Nephron (organoid): ENCODE measurements around the gene EPB41L2.
A peak's percentile ranks its signal among the peaks of the same experiment; 100 is the strongest.

Experiments
- H3K27ac Mint-ChIP-seq, 3 experiments: 2 replicates each; pipeline ENCODE4 v1.8.0; 2020; ENCODE audit warnings: mixed read lengths in 3 of 3, mild to moderate bottlenecking in 2 of 3, moderate library complexity in 1 of 3
- H3K27me3 Mint-ChIP-seq: 2 replicates; pipeline ENCODE4 v1.8.0; 2021; ENCODE audit warnings: low read depth, mild to moderate bottlenecking, moderate library complexity, mixed read lengths
- H3K36me3 Mint-ChIP-seq: 2 replicates; pipeline ENCODE4 v1.8.0; 2020; ENCODE audit warnings: low read depth, mixed read lengths
- H3K4me1 Mint-ChIP-seq: 2 replicates; pipeline ENCODE4 v1.8.0; 2020; ENCODE audit warnings: mixed read lengths
- H3K4me3 Mint-ChIP-seq, 3 experiments: 2 replicates each; pipeline ENCODE4 v1.8.0; 2020; ENCODE audit warnings: mild to moderate bottlenecking in 3 of 3, mixed read lengths in 3 of 3, moderate library complexity in 2 of 3
- H3K9me3 Mint-ChIP-seq: 2 replicates; pipeline ENCODE4 v1.8.0; 2020; ENCODE audit warnings: mixed read lengths
- TF ChIP-seq, protein P1 (sequence below), 3 experiments: fragments of 200-600 bp; sonication (generic); IDR thresholded peaks; one replicate each; pipeline ENCODE4 v1.5.0; 2021; ENCODE audit warnings: antibody characterized with exemption in 3 of 3; ENCODE audit not compliant: unreplicated experiment in 3 of 3

Gene EPB41L2

DNA sequence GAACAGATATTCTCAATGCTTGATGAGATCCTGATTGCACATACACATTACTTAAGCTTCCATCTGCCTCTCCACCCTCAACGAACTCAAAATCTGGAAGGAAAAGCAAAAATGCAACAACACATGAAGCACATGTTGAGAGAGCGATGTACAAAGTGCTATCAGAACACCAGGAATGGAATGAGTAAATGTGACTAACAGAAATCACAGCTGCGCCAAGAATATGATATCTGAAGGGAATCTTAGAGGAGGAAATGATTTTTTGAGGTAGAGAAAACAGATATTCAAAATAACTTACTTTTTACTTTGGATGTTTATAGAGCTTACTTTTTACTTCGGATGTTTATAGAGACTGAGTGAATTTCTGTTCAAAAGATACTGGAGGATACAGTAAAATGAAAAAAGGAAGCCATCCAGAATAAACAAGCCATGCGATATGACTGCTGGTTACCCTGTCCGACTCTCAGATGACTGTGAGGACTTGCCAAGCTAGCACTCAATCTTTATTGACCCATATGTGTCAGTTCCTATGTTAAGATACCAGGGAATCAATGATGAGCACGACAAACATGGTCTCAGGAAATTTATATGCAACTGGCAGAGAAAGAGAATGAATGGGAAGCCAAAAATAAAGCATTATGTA is 133.9 kb downstream of the EPB41L2 start:
- Mint-ChIP-seq H3K9me3 (peaks cover 6% of the 10 kb centered on the region), H3K4me1 (peaks cover 19% of the 10 kb centered on the region), H3K36me3 (peaks cover 15% of the 10 kb centered on the region), H3K4me3 (no peak overlapping the region), H3K27ac (peak overlapping the region in 2 of 3 experiments; percentile 1 to 28), H3K27me3 (no peaks in the 10 kb centered on the region)
- TF ChIP-seq, protein P1, sequence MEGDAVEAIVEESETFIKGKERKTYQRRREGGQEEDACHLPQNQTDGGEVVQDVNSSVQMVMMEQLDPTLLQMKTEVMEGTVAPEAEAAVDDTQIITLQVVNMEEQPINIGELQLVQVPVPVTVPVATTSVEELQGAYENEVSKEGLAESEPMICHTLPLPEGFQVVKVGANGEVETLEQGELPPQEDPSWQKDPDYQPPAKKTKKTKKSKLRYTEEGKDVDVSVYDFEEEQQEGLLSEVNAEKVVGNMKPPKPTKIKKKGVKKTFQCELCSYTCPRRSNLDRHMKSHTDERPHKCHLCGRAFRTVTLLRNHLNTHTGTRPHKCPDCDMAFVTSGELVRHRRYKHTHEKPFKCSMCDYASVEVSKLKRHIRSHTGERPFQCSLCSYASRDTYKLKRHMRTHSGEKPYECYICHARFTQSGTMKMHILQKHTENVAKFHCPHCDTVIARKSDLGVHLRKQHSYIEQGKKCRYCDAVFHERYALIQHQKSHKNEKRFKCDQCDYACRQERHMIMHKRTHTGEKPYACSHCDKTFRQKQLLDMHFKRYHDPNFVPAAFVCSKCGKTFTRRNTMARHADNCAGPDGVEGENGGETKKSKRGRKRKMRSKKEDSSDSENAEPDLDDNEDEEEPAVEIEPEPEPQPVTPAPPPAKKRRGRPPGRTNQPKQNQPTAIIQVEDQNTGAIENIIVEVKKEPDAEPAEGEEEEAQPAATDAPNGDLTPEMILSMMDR (IDR thresholded peaks at IDR 0.05; ENCODE audit: unreplicated experiment in 3 of 3) = no peak

DNA sequence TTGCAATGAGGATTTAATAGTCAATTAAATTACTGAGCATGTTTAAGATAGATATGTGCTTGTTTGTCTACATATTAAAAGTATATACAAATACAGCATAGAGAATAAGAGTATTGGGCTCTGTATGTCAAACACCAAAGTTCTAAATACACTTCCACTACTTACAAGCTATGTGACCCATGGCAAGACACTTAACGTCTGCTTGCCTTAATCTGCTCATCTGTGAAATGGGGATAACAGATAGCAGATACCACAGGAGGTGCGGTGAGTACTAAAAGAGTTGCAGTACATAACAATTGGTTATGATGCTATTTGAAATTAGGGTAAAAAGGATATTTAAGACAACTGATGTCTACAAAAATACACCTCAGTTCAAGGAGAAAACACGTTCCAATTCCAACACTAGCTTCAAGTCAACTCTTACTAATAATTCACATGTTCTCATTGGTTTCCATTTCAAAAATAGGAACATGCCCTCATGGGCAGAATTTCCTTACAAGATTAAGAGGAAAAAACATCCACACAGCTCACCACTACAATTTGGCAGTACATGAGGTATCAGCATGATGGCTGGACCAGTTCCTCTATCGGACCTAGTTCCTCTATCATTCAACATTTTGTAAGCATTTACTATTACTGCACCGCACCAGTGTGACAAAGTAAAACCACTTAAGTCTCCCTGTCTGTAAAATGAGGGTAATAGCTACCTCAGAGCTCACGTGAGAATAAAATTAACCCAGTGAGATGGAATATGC is 134.7 kb downstream of the EPB41L2 start:
- TF ChIP-seq, protein P1 (IDR thresholded peaks at IDR 0.05; ENCODE audit: unreplicated experiment in 3 of 3) = no peak
- H3K27ac Mint-ChIP-seq = peak overlapping the region in 1 of 3 experiments; percentile 1
- peaks cover 6% of the 10 kb centered on the region for H3K9me3 Mint-ChIP-seq
- peaks cover 15% of the 10 kb centered on the region for H3K36me3 Mint-ChIP-seq
- no peaks in the 10 kb centered on the region for H3K27me3 Mint-ChIP-seq
- H3K4me1 Mint-ChIP-seq = peaks cover 13% of the 10 kb centered on the region
- no peak overlapping the region for H3K4me3 Mint-ChIP-seq

DNA sequence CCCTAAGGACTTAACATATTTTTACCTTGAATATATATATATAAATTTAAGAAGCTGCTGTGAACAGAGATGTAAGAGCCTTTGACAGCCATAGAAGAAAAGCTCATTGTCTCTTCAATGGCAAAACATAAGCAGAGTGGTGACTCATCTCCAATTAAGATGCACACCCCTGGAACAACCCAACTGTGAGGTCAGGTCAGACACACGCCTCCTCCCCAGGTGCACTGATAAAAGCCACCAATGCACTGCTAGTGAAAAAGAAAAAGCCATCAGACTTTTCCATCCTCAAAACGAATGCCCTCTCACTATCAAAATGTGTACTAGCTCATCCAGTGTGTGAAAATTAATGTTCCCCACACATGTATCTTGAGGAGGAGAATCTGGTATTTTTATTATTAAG is 135.7 kb downstream of the EPB41L2 start:
- peaks cover 12% of the 10 kb centered on the region for H3K36me3 Mint-ChIP-seq
- H3K27me3 Mint-ChIP-seq = no peaks in the 10 kb centered on the region
- peaks cover 2% of the 10 kb centered on the region for H3K9me3 Mint-ChIP-seq
- H3K4me3 Mint-ChIP-seq = no peak overlapping the region
- peaks cover 13% of the 10 kb centered on the region for H3K4me1 Mint-ChIP-seq
- TF ChIP-seq, protein P1 (IDR thresholded peaks at IDR 0.05; ENCODE audit: unreplicated experiment in 3 of 3) = no peak
- H3K27ac Mint-ChIP-seq = no peak overlapping the region

DNA sequence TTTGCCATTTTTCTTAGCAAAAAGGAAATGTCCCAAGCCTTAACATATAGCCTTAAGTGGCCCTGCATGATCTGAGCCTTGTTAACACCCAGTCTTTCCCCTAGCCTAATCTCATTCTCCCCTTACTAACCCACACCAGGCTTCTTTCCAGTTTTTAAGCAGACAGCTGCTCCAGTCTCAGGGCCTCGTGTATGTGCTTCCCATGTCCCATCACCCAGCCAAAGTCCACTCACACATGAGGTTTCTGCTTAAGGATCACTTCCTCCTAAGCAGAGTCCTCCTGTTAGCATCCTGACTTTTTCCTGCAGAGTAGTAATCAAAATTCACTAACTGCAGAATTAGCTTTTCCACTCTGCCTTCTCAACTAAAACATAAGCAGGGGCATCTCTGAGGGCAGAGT is 139.7 kb downstream of the EPB41L2 start:
- H3K9me3 Mint-ChIP-seq = no peaks in the 10 kb centered on the region

DNA sequence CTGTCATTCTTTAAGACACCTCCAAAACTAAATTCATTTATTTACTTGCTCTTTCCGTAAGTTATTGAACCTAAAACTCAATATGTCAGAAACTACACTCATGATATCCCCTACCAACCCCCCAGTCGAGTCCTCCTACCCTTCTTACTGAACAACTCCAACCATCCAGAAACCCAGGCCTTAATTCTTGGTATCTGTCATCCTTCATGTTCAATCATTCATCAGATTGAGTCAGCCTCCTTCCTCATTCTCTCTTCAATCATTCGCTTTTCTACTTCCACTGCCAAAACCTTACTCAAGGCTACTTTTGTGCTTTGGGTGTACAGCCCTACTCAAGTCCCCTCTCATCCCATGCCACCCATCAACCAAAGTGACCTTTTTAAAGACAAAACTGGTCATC is 140.1 kb downstream of the EPB41L2 start:
- TF ChIP-seq, protein P1 (IDR thresholded peaks at IDR 0.05; ENCODE audit: unreplicated experiment in 3 of 3) = no peak
- Mint-ChIP-seq H3K4me1 (peaks cover 4% of the 10 kb centered on the region), H3K4me3 (no peak overlapping the region), H3K27me3 (no peaks in the 10 kb centered on the region), H3K27ac (no peak overlapping the region), H3K9me3 (no peaks in the 10 kb centered on the region), H3K36me3 (peaks cover 4% of the 10 kb centered on the region)

More for the DNA sequence above, 139.7 kb downstream of the EPB41L2 start:
- peaks cover 4% of the 10 kb centered on the region for H3K4me1 Mint-ChIP-seq
- peaks cover 4% of the 10 kb centered on the region for H3K36me3 Mint-ChIP-seq
- no peaks in the 10 kb centered on the region for H3K27me3 Mint-ChIP-seq
- TF ChIP-seq, protein P1 (IDR thresholded peaks at IDR 0.05; ENCODE audit: unreplicated experiment in 3 of 3) = no peak
- no peak overlapping the region for H3K27ac Mint-ChIP-seq
- no peak overlapping the region for H3K4me3 Mint-ChIP-seq
